ENCODE data around the gene PYM1. TPM values are rescaled to one million over a fixed set of nuclear protein-coding genes. Genes with fewer than 3 reads are reported as not detected.

Gene PYM1
- total and polyA plus RNA-seq, 2 of the 13 experiments (the other 11 are each of a cell fraction or from before 2014, with no cell fraction given): 44.0 to 51.8 TPM

GRCh38 chr12:55927588-55928502, at the start of gene PYM1 (continued):
- TF ChIP-seq LCORL (IDR thresholded peaks at IDR 0.05) (no peak), LCORL (CRISPR knock-in tag; IDR thresholded peaks at IDR 0.05) (peak; percentile 4; the same call in 1 of the 2 replicates), TOPORS (CRISPR knock-in tag; IDR thresholded peaks at IDR 0.05) (0 out of 2 replicates have a peak, but pooled peaks have one; percentile 16), MTA1 (CRISPR knock-in tag; IDR thresholded peaks at IDR 0.05; ENCODE audit: borderline replicate concordance) (0 out of 2 replicates have a peak, but pooled peaks have one; percentile 15), PRDM4 (CRISPR knock-in tag; IDR thresholded peaks at IDR 0.05; ENCODE audit: borderline replicate concordance) (0 out of 2 replicates have a peak, but pooled peaks have one; percentile 27), SP5 (CRISPR knock-in tag; IDR thresholded peaks at IDR 0.05; ENCODE audit: borderline replicate concordance, low read depth) (no peak; the same call in 1 of the 2 replicates), MYPOP (CRISPR knock-in tag; IDR thresholded peaks at IDR 0.05) (peak; percentile 44; the same call in 1 of the 2 replicates), ZBTB25 (CRISPR knock-in tag; IDR thresholded peaks at IDR 0.05) (peak; percentile 56), HBP1 (CRISPR knock-in tag; IDR thresholded peaks at IDR 0.05; ENCODE audit: low read depth) (no peak), PHF5A (CRISPR knock-in tag; IDR thresholded peaks at IDR 0.05; ENCODE audit: low read depth, unreplicated experiment) (peak; percentile 46), HNRNPLL (IDR thresholded peaks at IDR 0.05; ENCODE audit: low read depth, low read length, poor library complexity, severe bottlenecking) (peak; percentile 69), TBX3 (IDR thresholded peaks at IDR 0.05; ENCODE audit: borderline replicate concordance) (no peak), ZNF263 (CRISPR knock-in tag; IDR thresholded peaks at IDR 0.05) (no peak), NRL (CRISPR knock-in tag; IDR thresholded peaks at IDR 0.05; ENCODE audit: borderline replicate concordance) (peak; percentile 24; the same call in 1 of the 2 replicates), E2F2 (CRISPR knock-in tag; IDR thresholded peaks at IDR 0.05; ENCODE audit: borderline replicate concordance) (no peak), ZFP90 (CRISPR knock-in tag; IDR thresholded peaks at IDR 0.05; ENCODE audit: borderline replicate concordance) (peak; percentile 17; the same call in 1 of the 2 replicates), ZNF136 (CRISPR knock-in tag; IDR thresholded peaks at IDR 0.05; ENCODE audit: low read depth) (0 out of 2 replicates have a peak, but pooled peaks have one; percentile 52), ZIK1 (CRISPR knock-in tag; IDR thresholded peaks at IDR 0.05; ENCODE audit: borderline replicate concordance, low read depth) (peak; percentile 23; the same call in 1 of the 2 replicates), ZNF580 (CRISPR knock-in tag; IDR thresholded peaks at IDR 0.05; ENCODE audit: borderline replicate concordance, low read depth) (peak; percentile 5; the same call in 1 of the 2 replicates), PPARG (CRISPR knock-in tag; conservative IDR thresholded peaks at IDR 0.05) (0 out of 2 replicates have a peak, but pooled peaks have one; percentile 8)

Measured in HepG2 (cell line).